Ramos (cell line): ENCODE data around the gene LSM14B.

Experiments
- in situ Hi-C: fragments of 300-500 bp; cut with MboI; formaldehyde crosslinking; loops from one replicate; pipeline ENCODE4 v1.14.3; 2022; ENCODE audit warnings: low sequenced_read_pairs; ENCODE audit not compliant: unreplicated experiment

Gene LSM14B

GRCh38 chr20:62131560-62132320, 9.5 kb downstream of the LSM14B start:
- in situ Hi-C loops = no loop called here

DNA sequence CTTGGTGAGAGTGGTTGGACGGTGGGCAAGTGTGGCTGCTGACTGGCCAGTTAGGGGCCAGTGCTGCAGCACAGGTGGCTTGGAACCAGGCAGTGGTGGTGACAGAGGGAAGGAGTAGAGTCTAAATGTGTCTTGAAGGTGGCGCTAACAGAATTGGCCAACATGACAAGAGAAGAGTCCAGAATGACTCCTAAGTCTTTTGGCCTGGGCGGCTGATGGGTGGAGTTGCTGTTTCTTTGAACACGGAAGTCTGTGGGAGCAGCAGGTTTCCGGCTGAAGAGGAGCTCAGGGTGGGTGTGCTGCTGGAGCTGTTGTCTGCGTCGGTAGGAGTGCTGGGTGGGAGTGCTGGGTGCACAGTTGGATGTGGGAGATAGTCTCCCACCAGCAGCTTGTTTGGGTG, 10.1 kb downstream of the LSM14B start:
- in situ Hi-C loops = no loop called here

DNA sequence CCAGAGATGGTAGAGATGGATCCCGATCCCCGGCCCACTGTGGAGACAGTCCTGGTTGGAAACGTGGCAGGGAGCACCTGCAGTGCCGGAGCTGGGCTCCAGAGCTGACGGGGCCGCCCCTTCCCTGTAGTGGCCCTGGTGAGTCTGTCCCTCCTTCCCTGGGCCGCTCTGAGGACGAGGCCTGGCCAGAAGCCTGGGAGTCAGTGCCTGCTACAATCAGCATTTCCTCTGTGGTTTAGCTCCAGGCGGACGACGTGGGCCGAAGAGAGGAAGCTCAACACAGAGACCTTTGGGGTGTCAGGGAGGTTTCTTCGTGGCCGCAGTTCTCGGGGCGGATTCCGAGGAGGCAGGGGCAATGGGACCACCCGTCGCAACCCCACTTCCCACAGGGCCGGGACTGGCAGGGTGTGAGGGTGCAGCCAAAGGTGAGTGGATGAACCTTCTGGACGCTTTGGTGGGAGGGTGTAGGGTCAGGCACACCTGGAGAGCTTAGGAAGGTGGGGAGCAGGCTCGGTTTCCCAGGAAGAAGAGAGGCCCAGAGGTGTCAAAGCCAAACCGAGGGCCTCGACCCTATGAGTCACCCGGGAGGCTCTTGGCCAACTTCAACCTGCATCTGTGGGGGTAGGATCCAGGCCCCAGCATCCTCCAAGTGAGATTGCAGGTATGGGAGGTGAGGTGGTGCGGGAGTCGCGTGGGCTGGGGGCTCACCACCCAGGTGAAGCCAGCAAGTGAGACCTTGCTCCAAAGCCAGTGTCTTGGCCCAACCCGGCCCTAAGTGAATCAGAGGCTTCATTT, 11.0 kb downstream of the LSM14B start:
- in situ Hi-C loops = no loop called here

- in situ Hi-C loops = no loop called here
Measured at GRCh38 chr20:62133864-62134263, 11.6 kb downstream of the LSM14B start.

DNA sequence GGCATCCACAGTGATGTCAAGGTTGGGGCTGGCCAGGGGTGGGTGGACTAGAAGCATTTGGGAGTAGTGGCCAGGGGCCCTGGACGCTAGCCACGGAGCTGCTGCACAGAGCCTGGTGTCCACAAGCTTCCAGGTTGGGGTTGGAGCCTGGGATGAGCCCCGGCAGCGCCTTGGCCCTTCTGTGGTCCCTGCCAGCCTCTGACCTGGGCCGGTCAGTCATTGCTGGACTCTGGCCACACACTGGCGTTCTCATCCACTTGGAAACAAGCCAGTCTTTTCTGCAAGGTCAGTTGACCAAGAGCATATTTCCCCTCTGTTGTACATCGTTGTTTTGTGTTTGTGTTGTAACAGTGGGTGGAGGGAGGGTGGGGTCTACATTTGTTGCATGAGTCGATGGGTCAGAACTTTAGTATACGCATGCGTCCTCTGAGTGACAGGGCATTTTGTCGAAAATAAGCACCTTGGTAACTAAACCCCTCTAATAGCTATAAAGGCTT, 12.5 kb downstream of the LSM14B start:
- in situ Hi-C loops = no loop called here

GRCh38 chr20:62135573-62136266, 13.4 kb downstream of the LSM14B start:
- in situ Hi-C loops = no loop called here

DNA sequence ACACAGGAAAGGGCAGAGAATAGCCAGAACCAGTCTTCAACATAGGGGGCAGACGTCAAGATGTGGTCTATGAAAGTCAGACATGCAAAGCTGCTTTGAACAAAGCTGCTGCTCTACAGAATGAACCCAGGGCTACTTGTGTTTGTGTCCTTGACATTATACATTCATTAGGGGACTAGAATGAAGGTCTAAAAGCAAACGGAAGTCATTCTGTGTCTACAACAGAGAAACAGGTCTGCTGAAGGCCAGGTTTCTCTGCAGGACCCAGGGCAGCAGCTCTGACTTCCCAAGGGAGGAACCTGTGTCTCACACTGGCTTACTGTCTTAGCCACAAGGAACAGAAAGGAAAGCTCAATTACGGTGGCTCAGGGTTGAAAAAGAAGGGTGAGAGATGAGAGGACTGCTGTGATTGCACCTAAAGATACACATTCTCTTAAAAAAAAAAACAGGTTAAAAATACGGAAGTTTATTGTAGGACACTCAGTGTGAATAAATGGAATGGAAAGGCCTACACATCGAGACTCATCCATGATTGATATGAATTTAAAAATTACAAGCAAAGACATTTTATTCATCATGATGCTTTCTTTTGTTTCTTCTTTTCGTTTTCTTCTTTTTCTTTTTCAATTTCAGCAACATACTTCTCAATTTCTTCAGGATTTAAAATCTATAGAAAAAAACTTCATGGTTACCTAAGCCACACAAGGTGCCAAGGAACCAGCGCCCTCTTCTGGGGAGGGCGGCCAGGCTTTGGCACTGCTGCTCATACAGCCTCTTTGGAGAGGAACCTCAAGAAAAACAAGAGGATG, 14.2 kb downstream of the LSM14B start:
- in situ Hi-C loops = no loop called here

GRCh38 chr20:62137092-62137384, 14.8 kb downstream of the LSM14B start:
- in situ Hi-C loops = no loop called here

- in situ Hi-C loops = no loop called here
Measured at GRCh38 chr20:62137478-62138203, 15.4 kb downstream of the LSM14B start.

DNA sequence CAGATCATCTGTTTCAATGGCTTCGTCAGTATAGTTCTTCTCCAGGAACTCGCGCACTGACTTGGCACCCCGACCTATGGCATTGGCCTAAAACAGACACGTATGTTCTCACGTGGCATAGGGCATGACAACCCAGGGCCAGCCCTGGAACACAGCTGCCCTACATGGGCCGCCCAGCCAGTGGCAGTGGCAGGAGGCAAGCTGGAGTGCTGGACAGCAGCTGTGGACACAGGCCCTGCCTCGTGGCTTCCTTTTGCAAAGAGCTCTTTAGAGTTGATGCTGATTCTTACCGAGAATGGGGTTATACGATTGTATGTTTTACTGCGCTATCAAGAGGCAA, 15.9 kb downstream of the LSM14B start:
- in situ Hi-C loops = no loop called here

DNA sequence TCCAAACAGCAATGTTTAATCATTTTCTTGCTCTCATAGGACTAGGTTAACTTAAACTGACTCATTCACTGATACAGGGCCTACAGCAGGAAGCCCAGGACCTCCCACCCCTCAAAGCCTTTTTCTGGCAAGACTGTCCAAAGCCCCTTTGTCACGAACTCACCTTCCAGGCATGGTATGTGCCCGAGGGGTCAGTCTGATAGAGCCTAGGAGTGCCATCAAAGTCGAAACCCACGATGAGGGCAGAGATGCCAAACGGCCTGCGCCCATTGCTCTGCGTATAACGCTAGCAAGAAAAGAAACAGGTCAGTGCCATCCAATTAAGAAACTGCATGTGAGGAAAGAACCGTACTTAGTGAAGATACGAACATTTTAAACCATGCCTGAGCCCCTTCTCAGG, 16.6 kb downstream of the LSM14B start:
- in situ Hi-C loops = no loop called here

GRCh38 chr20:62139636-62140035, 17.4 kb downstream of the LSM14B start:
- in situ Hi-C loops = loop anchor here (5.0 kb wide), 1 partner anchor 127 kb away; no protein-coding TSS in a partner anchor

- in situ Hi-C loops = loop anchor here (5.0 kb wide), 1 partner anchor 129 kb away; no protein-coding TSS in a partner anchor
Measured at GRCh38 chr20:62141043-62141396, 18.7 kb downstream of the LSM14B start.

DNA sequence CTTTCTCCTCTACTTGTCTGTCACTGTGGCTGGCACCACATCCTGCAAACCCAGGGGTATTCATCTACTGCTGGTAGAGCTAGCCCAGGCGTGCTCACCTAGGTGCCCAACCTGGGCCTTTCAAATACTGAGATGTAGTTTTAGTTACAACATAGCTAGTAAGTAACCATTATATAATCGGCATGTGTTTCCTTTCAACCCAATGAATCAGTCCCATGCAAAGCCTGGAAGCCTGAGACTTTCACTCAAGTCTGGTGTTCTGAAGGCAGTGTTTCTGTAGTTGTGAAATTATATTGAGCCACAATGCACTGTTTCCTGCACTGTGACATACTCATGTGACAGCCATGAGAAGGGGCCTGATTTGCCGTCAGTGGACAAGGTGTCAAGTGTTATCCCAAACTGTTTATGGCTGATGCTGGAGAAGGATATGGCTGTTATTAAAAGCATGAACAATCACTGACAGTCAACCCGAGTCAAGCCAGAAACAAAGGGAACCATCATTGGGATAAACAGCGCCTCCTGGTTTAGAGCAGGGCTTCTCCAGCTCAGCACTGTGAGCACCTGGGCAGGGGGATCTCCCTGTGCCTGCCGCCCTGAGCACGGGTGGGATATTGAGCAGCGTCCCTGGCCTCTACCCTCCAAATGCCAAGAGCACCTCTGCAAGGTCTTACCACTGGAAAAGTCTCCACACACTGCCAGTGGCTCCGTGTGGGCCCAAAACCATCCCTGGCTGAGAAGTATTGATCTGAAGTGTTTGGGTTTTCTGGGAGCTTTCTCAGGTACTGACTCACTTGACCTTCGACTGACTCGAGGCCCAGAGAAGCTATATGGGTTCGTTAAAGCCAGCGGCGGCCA, 19.3 kb downstream of the LSM14B start:
- in situ Hi-C loops = loop anchor here (5.0 kb wide), 1 partner anchor 129 kb away; no protein-coding TSS in a partner anchor

GRCh38 chr20:62142252-62143080, 20.2 kb downstream of the LSM14B start:
- in situ Hi-C loops = loop anchor here (5.0 kb wide), 1 partner anchor 130 kb away; no protein-coding TSS in a partner anchor

- in situ Hi-C loops = loop anchor here (5.0 kb wide), 1 partner anchor 131 kb away; no protein-coding TSS in a partner anchor
Measured at GRCh38 chr20:62143081-62143956, 21.0 kb downstream of the LSM14B start, which contains the start of the genes PSMA7 and SS18L1. TSS of gene PSMA7 (minus strand) at chr20:62143394. CDS start at chr20:62143303, 91 bp downstream. TSS of gene SS18L1 (plus strand) at chr20:62143769. CDS start at chr20:62143821, 52 bp downstream.
